Measurements from ENCODE around the gene ZNF830.
"Not testable (repeated sequence)": the region's sequence is repeated elsewhere in the genome, so short reads cannot be mapped to it uniquely, and the experiment has no call there.

Gene ZNF830

DNA sequence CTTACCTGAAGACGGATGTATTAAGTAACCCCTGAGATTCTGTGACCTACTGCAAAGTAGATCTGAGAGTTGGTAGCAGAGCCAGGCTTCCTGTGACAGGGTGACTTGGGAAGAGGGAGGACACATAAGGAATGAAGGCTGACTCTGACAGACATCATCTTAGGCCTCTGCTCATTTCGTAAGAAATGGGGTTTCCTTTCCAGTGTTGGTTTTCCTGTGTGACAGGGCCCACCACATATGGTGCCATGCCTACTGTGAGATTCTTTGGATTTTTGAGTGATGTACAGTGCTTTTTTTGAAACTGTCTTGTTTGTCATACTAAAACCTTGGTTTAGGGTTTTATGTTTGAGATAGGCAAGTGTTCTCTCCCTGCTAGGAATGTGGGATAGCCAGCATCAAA, 31.7 kb downstream of the ZNF830 start:
- FAIRE-seq, result no peak

DNA sequence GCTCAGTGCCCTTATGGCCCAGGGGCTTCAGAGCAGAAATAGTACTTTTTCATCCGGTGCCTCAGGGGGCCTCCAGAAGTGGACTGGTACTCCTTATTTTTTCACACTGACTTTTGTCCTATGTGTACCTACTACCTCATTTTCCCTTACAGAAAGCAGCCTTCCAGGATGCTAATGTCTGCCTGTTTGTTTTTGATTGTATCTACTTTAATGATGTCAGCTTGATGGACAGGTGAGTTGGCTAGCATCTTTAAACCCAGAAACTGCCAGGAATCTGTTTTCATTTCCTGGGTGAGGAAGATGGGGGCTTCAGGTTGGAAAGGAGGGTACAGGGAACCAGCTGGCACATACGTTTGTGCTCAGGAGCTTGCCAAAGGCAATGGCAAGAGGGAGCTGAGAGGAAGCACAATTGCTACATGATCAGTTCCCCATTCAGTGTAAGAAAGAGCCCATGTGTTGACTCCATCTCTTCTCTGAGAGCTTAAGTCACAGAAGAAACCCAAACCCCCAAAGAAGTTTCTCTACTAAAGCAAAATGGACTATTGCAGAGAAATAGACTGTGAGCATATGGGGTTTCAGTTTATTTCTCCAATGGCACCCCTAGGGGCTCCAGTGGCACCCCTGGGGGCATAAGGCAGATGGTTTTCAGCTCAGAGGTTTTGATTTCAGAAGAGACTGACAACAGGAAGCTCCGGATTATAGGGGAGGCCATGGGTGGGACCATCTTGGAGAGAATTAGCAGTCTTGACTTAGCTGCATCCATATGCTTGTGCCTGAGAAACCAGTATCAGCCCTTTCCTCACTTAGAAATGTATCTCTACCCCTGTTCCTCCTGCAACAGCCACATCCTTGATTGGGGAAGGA, 35.3 kb downstream of the ZNF830 start:
- no peak for FAIRE-seq

DNA sequence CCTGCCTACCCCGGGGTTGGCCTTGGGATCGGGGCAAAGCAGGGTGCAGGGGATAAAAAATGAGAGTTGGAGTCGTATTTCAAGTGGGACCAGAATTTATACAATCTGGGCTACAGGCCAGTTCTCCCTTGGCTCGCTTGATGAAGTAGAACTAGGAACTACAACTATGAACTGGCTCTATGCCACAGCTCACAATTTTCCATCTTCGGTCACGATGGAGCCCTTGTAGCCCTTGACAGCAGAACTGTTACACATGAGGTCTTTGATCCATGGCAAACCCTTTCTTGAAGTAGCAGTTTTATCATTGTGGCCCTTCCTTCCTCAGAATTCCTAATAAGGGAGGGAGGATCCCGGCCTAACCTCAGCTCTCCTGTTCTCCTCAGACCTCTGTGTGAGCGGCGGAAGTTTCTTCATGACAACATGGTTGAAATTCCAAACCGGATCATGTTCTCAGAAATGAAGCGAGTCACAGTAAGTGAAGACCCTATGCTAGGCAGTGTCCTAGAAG, 36.1 kb downstream of the ZNF830 start:
- FAIRE-seq, result no peak

DNA sequence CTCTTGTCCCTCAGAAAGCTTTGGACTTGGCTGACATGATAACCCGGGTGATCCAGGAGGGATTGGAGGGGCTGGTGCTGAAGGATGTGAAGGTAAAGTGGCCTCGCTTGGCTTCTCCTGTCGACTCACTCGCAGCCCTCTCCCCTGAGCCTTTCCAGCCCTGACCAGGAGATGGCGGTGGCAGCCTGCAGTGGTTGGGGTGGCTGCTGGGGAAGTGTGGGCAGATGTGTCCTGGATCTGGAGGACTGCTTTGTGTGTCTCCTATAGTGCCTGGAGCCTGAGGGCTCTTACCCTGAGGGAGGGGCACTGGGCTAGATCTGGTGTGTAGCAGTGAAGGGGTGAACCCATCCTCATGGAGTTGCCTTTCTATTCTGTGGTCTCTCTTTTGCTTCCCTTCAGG, 36.9 kb downstream of the ZNF830 start:
- no peak for FAIRE-seq

DNA sequence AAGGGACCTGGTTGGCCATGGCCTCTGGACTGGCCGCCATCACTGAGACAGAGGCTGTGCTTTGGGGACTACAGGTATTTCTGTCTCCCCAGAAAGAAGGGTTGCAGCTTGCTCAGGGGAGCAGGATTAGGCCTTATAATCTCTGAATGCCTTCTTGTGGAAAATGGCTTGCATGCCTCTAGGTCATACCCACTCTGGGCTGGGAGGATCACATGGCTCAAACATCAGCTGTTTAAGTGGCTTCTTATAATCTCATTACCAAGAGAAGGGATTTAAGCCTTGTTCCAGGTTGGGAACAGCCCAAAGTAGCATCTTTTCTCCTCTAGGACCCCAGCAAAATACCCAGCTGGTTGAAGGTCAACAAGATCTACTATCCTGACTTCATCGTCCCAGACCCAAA, 38.1 kb downstream of the ZNF830 start:
- no peak for FAIRE-seq

DNA sequence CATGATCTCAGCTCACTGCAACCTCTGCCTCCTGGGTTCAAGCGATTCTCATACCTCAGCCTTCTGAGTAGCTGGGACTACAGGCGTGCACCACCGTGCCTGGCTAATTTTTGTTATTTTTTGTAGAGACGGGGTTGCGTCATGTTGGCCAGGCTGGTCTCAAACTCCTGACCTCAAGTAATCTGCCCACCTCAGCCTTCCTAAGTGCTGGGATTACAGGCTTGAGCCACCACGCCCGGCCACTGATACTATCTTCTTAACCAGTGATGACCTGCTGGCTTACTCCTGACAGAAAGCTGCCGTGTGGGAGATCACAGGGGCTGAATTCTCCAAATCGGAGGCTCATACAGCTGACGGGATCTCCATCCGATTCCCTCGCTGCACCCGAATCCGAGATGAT, 39.6 kb downstream of the ZNF830 start:
- not testable (repeated sequence) for FAIRE-seq

DNA sequence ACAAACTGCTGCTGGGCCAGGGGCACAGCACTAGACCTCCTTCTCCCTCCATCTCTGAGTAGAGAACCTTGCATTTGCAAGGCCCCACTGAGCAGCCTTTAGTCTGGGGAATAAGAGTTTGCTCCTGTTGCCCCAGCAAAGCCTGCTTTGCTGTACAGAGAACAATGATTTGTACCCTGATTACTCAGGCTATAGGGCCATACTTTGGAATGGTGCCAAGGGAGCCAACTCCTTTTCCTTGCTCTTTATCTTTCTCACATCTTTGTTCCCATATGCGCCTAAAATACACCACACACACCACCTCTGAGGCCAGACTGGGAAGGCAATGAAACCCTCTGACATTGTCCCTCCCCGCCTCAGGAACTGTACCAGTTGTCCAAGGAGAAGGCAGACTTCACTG, 40.2 kb downstream of the ZNF830 start:
- FAIRE-seq, result no peak

DNA sequence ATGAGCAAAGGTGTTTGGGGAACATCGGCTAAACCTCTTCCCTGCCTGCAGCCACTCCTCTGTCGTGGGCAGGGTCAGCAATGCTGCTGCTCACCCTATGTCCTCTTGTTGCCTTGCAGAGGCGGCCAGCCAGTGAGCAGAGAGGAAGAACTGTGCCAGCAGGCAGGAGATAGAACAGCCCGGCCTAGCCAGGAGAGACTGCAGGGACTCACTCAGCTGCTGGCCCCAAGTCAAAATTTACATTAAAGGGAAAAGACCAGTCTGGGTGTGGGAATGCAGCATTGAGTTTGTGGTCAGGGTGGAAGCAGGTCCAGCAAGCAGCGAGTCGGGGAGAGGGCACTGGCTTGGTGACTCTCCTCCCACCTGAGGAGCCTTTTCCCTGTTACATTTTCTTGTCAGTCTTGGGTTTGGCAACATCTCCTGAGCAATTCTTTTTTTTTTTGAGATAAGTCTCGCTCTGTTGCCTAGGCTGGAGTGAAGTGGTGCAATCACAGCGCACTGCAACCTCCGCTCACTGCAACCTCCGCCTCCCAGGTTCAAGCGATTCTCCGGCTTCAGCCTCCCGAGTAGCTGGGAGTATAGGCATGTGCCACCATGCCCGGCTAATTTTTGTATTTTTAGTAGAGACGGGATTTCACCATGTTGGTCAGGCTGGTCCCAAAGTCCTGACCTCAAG, 41.7 kb downstream of the ZNF830 start:
- FAIRE-seq, result no peak

DNA sequence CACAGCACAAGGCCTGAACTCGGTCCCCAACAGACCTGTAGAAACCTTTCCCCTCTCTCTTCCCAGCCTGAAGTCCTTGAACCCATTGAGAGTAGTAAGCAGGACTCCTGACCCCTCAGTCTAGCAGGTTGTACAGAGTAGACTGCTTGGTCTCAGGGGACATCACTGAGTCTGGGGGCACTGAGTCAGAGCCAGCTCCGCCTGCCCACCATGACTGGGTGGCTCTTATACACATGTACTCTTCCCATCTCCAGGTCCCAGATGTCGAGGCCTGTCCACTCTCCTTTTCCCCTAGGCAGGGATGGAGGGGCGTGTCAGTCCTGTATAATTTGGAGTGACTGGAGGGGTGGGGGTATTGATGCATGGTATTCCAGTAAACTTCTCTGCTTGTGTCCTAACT, 42.4 kb downstream of the ZNF830 start:
- FAIRE-seq, result no peak

DNA sequence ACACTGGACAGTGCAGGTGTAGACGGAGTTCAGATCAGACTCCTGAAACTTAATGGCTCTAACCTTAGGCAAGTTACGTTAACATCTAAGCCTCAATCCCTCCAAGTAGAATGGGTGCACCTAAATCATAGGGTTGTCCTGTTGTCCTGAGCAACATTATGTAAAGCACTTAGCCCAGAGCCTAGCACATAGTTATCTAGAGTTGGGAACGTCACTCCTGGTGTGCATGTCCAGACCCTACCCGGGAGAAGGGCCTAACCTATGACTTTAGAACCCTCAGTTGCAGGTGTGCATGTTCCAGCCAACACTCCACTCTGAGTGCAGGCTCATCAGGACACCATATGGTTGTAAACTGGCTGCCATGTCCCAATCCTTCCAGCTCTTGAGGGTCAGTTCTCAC, 45.0 kb downstream of the ZNF830 start:
- no peak for FAIRE-seq

DNA sequence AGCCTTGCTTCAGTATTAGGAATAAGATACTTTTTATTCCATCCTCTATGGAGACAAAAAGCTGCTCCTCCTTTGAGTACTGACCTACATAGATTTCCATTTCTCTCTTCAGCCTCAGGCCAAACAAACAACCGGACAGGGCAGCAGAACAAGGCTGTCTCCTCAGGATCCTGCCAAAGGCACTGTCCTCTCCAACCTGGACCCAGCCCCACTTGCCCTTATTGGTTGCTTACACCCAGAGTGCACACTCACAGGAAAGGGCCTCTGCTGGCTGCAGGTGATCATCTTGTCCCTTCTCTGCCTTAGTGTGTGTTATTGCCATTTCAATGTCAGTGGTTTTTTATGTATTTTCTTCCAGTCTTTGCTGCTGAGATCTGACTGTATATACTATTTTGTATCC, 45.6 kb downstream of the ZNF830 start:
- no peak for FAIRE-seq

DNA sequence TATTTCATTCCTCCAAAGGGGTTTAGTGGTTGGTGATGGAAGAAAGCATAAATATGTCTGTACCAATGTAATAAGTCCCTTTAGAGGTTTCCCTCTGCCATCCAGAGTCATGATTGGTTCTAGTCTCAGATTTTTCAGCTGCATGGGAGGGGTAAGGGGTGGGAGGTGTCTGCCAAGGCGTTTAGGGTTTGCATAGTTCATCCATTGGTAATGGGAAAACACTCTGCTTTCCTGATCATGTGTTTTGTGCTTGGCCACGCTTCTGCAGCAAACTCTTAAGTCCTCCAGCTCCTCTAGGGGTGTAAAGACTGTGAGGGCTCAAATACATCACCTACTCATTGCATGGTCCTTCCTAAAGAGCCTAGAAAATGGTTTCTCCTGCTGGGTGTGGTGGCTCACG, 48.8 kb downstream of the ZNF830 start:
- FAIRE-seq, result no peak

DNA sequence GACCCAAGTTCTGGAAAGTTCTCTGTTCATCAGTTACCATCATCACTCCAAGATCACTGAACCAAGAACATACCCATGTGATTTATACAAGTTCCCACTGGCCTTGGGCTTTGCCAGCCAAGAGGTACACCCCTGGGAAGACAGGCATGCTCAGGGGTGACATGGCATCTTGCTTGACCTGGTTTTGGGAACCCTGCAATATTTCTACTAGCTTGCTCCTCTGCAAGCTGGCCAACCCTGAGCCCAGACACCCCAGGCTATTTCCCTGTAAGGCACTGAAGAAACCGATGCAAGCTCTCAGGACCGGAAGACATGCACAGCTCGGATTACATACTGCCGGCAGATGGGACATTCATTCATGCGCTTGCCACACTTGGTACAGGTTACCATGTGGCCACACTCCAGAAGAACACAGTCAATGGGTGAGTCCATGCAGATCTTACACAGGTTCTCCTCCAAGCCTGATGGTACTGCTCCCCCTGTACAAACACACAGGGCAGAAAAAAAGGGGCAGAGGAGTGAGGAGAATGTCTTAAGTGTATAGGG, 50.4 kb downstream of the ZNF830 start:
- no peak for FAIRE-seq

Data from G401.6 (cell line).